HG02973 (cell line): ENCODE results near the gene SEMA3C.

Experiments used
- ATAC-seq: cut with Tn5 transposase; IDR thresholded peaks from one replicate; pipeline ENCODE4 v1.9.1; 2021; ENCODE audit warnings: moderate library complexity; ENCODE audit not compliant: unreplicated experiment

SEMA3C gene

DNA sequence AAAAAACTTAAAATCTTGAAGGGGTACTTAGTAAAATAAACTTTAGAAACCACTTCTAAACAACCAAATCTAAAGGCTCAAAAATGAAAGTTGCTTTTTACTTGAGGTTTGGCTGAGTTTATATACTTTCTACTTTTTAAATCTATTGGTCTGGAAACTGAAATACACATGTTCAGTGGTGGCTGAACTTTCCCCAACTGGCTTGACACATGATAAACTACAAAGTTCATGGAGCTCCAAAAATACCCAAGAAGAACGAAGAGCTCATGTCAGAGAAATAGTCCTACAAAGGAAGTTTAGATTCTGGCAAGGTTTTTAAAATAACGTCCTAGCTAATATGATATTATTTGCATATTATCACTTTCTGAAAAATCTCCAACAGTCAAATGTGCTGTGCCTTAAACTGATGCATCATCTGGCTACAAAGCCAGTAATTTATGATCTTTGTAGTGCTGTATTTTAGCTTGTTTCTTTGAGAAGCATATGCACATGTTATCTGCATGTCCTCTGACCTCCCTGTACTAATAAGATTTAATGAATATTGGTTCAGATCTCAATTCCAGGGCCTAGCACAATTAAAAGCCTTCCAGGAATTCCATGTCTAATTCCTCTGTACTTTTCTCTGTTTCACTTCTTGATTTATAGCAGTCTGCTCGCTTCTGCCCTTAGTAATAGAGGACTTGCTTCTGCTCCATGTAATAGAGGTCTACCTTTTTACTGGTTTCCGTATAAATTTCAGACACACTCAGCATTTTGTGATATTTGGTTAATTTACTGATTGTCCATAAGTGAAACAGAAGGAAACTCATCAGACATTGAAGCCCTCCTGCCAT, 28.2 kb downstream of the SEMA3C start:
- ATAC-seq = no peak

- no peak for ATAC-seq
Measured at GRCh38 chr7:80889525-80889924, 29.3 kb downstream of the SEMA3C start.

DNA sequence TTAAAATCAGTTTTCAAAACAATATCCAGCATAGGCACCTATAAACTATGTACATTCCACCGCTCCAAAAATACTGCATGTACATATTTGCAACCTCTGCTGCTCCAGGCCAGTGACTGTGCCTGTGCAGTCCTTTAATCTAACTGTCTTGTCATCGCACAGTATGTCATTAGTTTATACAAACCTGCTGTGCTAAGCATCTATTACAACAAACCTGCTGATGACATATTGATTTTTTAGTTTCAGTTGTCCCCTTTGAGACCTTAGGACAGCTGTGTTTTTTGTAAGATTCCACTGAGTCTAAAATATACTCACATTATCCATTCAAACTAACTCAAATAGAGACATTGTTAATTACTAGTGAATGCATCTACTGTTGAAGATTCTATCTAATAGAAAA, 33.1 kb downstream of the SEMA3C start:
- no peak for ATAC-seq

GRCh38 chr7:80884511-80885195, 34.2 kb downstream of the SEMA3C start:
- ATAC-seq = no peak

GRCh38 chr7:80883154-80884025, 35.5 kb downstream of the SEMA3C start:
- ATAC-seq = no peak

DNA sequence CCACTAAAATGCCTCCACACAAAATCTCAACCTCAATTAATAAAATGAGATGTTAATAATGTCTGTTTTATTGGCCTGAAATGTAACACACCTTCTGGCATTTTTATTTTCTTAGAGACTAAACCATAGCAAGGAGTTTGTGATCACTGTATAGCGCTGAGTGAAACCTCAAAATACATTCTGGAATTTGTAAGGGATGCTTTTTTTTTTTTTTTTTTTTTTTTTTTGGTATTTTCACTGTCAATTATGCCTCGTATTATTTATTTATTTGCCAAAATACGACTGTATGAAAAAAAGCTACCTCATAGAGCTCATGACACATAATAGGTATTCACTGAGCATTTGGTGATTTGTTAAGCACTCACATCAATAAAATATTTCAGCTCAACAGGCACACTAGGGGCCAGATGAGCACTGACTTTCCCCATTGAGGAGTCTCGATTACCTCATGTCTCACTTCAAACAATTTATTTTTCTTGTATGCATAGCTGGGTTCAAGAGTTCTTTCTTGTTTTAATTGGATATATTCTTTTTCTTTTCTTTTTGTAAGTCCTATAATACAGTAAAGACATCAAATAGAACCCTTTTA, 36.5 kb downstream of the SEMA3C start:
- no peak for ATAC-seq

DNA sequence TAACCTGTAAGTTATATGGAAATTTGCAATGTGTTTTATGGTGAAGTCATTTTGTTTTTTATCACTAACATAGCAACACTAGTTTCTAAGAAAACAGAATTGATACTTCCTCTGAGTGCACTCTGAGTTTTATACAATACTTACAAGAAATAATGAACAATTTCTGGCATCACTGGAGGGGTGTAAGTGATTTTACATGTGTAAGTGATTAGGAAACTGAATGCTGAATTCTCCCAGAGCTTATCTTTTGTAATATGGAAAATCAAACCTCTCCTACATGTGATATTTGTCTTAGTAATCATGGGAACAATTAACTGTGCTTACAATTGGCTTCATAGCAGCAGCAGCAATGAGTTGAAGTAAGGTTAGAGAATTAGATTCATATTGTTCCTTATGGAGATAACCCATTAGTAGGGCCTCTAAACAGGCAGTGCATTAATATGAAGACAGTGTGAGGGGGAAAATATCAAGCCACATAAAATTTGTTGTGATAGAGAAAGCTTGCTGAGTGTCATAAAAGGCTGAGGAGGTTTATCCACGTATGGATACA, 37.4 kb downstream of the SEMA3C start:
- ATAC-seq = no peak

DNA sequence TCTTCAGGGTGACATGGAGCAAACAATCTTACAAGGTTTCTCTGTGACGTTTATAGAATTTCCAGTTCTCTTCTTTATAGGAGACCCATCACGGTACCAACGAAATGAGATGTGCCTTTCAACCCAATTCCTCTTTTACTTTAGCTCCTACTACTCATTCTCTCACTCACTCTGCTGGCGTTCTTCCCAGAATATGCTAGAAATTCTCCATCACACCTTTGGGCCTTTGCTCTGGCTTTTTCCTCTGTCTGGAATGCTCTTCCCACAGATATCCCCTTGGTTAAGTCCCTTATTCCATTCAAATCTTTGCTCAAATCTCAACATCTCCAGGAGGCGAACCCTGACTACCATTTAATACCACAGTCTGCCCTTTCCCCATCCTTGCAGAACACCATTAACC, 39.0 kb downstream of the SEMA3C start:
- ATAC-seq = no peak

- ATAC-seq = no peak
Measured at GRCh38 chr7:80876894-80877414, 41.9 kb downstream of the SEMA3C start.

DNA sequence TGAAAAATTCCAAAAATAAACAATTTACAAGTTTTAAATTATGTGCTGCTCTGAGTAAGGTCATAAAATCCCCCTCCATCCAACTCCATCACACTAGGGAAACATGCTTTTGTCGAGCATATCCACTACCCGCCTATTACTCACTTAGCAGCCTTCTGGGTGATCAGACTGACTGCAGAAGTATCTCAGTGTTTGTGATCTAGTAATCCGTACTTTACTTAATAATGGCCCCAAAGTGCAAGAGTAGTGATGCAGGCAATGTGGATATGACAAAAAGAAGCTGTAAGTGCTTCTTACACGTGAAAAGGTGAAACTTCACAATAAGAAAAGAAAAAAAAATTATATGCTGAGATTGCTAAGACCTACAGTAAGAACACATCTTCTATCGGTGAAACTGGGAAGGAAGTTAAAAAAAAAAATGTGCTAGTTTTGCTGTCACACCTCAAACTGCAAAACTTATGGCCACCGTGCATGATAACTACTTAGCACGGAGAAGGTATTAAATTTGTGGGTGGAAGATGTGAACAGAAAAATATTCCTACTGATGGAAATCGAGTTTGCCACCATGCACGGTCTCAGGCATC, 43.2 kb downstream of the SEMA3C start:
- ATAC-seq = no peak

DNA sequence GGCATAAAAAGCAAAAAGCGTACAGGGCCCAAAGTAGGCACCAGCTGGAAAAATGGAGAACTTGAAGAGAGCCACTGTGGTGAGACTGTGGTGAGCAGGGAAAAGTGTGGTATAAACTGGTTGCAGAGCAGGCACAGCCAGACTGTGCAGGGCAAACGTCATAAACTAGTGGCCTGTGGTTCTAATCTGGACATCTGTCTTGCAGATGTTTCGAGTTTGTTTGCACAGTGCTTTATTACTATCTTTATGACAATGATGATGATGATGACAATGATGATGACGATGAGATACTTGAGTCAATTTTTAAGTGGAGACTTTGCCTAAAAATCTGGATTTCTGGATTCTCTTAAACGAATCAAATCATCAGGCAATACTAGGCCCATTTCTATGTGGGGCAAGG, 45.7 kb downstream of the SEMA3C start:
- ATAC-seq = no peak

- no peak for ATAC-seq
Measured at GRCh38 chr7:80871228-80871627, 47.6 kb downstream of the SEMA3C start.

DNA sequence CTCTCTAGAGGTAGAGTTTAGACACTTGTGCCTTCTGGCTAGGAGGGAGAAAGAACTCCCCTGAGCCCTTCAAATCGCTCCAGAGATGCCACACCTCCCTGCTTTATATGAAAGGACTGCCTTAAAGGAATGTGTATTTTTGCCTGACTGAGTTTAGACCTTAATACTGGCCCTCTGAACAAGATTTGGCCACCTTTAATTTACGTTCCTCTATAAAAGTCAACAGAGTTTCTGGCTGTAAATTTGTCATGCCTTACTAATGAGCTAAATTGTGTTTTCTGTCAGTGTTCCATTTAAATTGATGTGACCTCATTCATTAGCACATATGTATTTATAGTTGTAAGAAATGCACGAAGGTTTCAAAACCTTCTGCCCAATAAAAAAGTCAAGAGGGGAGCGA, 48.0 kb downstream of the SEMA3C start:
- no peak for ATAC-seq

- ATAC-seq = no peak
Measured at GRCh38 chr7:80869821-80870751, 48.8 kb downstream of the SEMA3C start.

GRCh38 chr7:80869106-80869784, 49.6 kb downstream of the SEMA3C start:
- ATAC-seq = no peak

DNA sequence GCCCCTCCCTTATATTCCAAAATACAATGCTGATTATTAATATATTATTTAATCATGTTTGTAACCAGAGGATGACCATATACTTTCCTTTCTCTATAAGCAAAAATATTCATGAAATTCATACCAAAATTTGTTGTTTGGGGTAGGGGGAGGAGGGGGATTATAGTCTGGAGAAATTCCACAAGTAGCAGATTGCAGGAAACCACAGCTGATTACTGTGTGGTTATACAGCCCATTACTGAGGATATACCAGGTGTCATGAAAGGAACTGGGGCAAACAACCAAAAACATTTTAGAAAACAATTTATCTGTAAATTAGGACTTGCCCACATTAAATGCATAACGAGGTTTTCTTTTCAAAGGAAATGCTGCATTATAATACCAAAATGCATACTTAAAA, 50.3 kb downstream of the SEMA3C start:
- ATAC-seq = no peak

- no peak for ATAC-seq
Measured at GRCh38 chr7:80860554-80860953, 58.3 kb downstream of the SEMA3C start.

DNA sequence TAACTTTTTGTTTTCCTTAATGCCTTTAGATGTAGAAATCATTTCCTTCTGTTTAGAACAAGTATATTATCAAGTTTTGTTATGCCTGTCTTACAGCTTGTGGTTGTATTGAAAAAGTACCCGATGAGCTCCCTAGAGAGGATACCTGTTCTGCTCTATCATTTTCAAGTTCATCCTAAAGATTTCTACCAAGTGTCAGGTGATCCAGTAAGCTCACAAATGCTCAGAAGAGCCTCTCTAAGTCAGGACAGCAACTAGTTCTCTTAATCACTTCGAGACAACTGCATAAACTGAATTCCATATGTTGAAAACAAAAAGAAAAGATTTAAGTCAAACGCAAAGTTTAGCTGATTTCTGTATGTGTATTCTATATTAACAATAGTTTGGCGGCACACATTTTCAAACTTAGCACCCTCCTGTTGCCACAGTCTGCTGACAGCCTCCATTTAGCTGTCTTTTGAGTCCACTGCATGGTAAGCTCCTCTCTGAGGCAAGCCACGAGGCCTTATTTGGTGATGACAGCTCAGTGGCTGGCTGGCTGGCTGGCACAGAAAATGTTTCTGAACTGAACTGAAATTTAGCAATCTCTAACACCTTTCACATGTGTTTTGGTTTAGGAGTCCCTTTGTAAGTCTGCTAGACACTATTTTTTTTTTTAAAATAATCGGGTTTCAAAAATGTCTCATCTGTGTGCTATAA, 59.4 kb downstream of the SEMA3C start:
- no peak for ATAC-seq
